GM12878 (cell line): ENCODE results near the gene RNU11. TPM values are rescaled to one million over a fixed set of nuclear protein-coding genes. Genes with fewer than 3 reads are reported as not detected.

Experiments used
- ATAC-seq: fragments of 200-7000 bp; cut with Tn5 transposase; 3 replicates; pipeline ENCODE4 v1.9.1; 2020; ENCODE audit warnings: mild to moderate bottlenecking, moderate library complexity
- BruUV-seq: library from RNA; stranded (reverse); fragments of 400-500 nt; replicated peaks from 2 replicates; lab custom pipeline; 2021; lab: Mats Ljungman, UMichigan
- CTCF ChIA-PET: fragments of 300-600 bp; sonication (Branson Sonifier 250); formaldehyde crosslinking; extraction: SDS; loops from one replicate; lab custom pipeline; 2021; ENCODE audit warnings: inconsistent platforms; lab: Yijun Ruan, JAX
- POLR2A ChIA-PET: fragments of 350-600 bp; formaldehyde crosslinking; extraction: SDS; loops from one replicate; lab custom pipeline; 2021; ENCODE audit warnings: inconsistent platforms; lab: Charles Lee
- RAD21 ChIA-PET: fragments of 300-600 bp; sonication (Branson Sonifier 250); formaldehyde crosslinking; loops from one replicate; lab custom pipeline; 2023; ENCODE audit warnings: antibody characterized with exemption; ENCODE audit not compliant: unreplicated experiment; lab: Charles Lee
- SMC1A ChIA-PET: fragments of 300-600 bp; sonication (Branson Sonifier 250); formaldehyde crosslinking; loops from one replicate; lab custom pipeline; 2023; ENCODE audit not compliant: unreplicated experiment, uncharacterized antibody; lab: Charles Lee
- DNase-seq: peaks from one replicate; pipeline ENCODE4 v3.0.0-alpha.2; 2011; ENCODE audit warnings: low read depth, low spot score
- FAIRE-seq: peaks from 3 replicates; lab custom pipeline; 2011; peaks lifted over from hg19 to GRCh38; lab: Jason Lieb, UNC
- H2AFZ ChIP-seq: 2 replicates; pipeline ENCODE4 v1.6.0; 2011; ENCODE audit warnings: low read depth, low read length, control low read depth; ENCODE audit not compliant: control insufficient read depth
- H3K27ac ChIP-seq: 2 replicates; pipeline ENCODE4 v1.5.1; 2011; ENCODE audit warnings: control low read depth; ENCODE audit not compliant: control insufficient read depth, insufficient read depth
- H3K27me3 ChIP-seq, 2 experiments: replicated peaks in 1 of 2; 2 replicates each; pipeline versions ENCODE4 v1.6.0 to v1.6.1; 2011; ENCODE audit warnings: low read length in 1 of 2; ENCODE audit not compliant: control insufficient read depth in 2 of 2, insufficient read depth in 2 of 2
- H3K36me3 ChIP-seq, 2 experiments: 2 replicates each; pipeline ENCODE4 v1.5.1; 2011; ENCODE audit warnings: low read length in 1 of 2; ENCODE audit not compliant: control insufficient read depth in 2 of 2, insufficient read depth in 2 of 2
- H3K4me1 ChIP-seq: 2 replicates; pipeline ENCODE4 v1.6.1; 2011; ENCODE audit warnings: mild to moderate bottlenecking, low read length, moderate library complexity, mixed read lengths; ENCODE audit not compliant: control insufficient read depth, insufficient read depth
- H3K4me2 ChIP-seq: 2 replicates; pipeline ENCODE4 v1.6.0; 2011; ENCODE audit warnings: control low read depth; ENCODE audit not compliant: control insufficient read depth, insufficient read depth
- H3K4me3 ChIP-seq: fragments of 200-600 bp; sonication (generic); 2 replicates; pipeline ENCODE4 v1.5.1; 2016
- H3K79me2 ChIP-seq: 2 replicates; pipeline ENCODE4 v1.6.0; 2011; ENCODE audit warnings: low read length; ENCODE audit not compliant: control insufficient read depth, insufficient read depth
- H3K9ac ChIP-seq: 2 replicates; pipeline ENCODE4 v1.8.0; 2011; ENCODE audit warnings: low read length, control low read depth, mixed read lengths; ENCODE audit not compliant: control insufficient read depth, insufficient read depth
- H3K9me3 ChIP-seq: replicated peaks from 3 replicates; pipeline ENCODE4 v1.5.1; 2011; ENCODE audit warnings: mild to moderate bottlenecking, low read length; ENCODE audit not compliant: control insufficient read depth, insufficient read depth
- H4K20me1 ChIP-seq: 2 replicates; pipeline ENCODE4 v1.6.0; 2011; ENCODE audit not compliant: control insufficient read depth, insufficient read depth
- ATF7 ChIP-seq: fragments of 450-650 bp; IDR thresholded peaks from 2 replicates; pipeline ENCODE4 v1.6.1; 2016; ENCODE audit warnings: low read depth, mild to moderate bottlenecking
- CEBPB ChIP-seq, 2 experiments: fragments of 150-350 bp in 1 of 2; IDR thresholded peaks; 2 replicates each; pipeline ENCODE4 v1.6.1; 2012 to 2014; ENCODE audit warnings: low read depth in 2 of 2, low read length in 2 of 2, borderline replicate concordance in 1 of 2, inconsistent platforms in 1 of 2
- CHD2 ChIP-seq: IDR thresholded peaks from 2 replicates; pipeline ENCODE4 v1.6.1; 2011; ENCODE audit warnings: low read depth, low read length, improper control_type of control experiment, borderline replicate concordance
- EP300 ChIP-seq, 2 experiments: fragments of 150-350 bp in 1 of 2; IDR thresholded peaks; 2 replicates each; pipeline ENCODE4 v1.6.1; 2011 to 2012; ENCODE audit warnings: low read depth in 2 of 2, low read length in 2 of 2, borderline replicate concordance in 1 of 2, improper control_type of control experiment in 1 of 2, inconsistent platforms in 1 of 2; ENCODE audit not compliant: control insufficient read depth in 1 of 2
- ETV6 ChIP-seq, 2 experiments: fragments of 450-650 bp in 1 of 2; IDR thresholded peaks in 1 of 2; conservative IDR thresholded peaks in 1 of 2; 2 replicates each; pipeline ENCODE4 v1.6.1; 2014; ENCODE audit warnings: antibody characterized with exemption in 1 of 2, borderline replicate concordance in 1 of 2, low read depth in 1 of 2, mild to moderate bottlenecking in 1 of 2, moderate library complexity in 1 of 2
- IKZF1 ChIP-seq: fragments of 450-650 bp; conservative IDR thresholded peaks from 2 replicates; pipeline ENCODE4 v1.6.1; 2017; ENCODE audit warnings: antibody characterized with exemption, mild to moderate bottlenecking
- MLLT1 ChIP-seq: fragments of 450-650 bp; IDR thresholded peaks from 2 replicates; pipeline ENCODE4 v1.6.1; 2016; ENCODE audit warnings: mild to moderate bottlenecking
- MTA2 ChIP-seq: fragments of 450-650 bp; IDR thresholded peaks from 2 replicates; pipeline ENCODE4 v1.6.1; 2016; ENCODE audit warnings: low read depth, mild to moderate bottlenecking, moderate library complexity
- NBN ChIP-seq: fragments of 450-650 bp; IDR thresholded peaks from 2 replicates; pipeline ENCODE4 v1.6.1; 2016
- PAX8 ChIP-seq: fragments of 450-650 bp; IDR thresholded peaks from 2 replicates; pipeline ENCODE4 v1.6.1; 2017; ENCODE audit warnings: mild to moderate bottlenecking, moderate library complexity
- ZNF207 ChIP-seq: fragments of 450-650 bp; IDR thresholded peaks from 2 replicates; pipeline ENCODE4 v1.6.1; 2014; ENCODE audit warnings: antibody characterized with exemption, mild to moderate bottlenecking, borderline replicate concordance
- ZZZ3 ChIP-seq: IDR thresholded peaks from 2 replicates; pipeline ENCODE4 v1.6.1; 2011; ENCODE audit warnings: low read depth; ENCODE audit not compliant: control insufficient read depth, insufficient read length
- WGBS: methylation state at CpG from one replicate; pipeline ENCODE4 v1.1.6; 2016; ENCODE audit warnings: low lambda C conversion rate; ENCODE audit not compliant: insufficient replicate concordance, insufficient coverage; ENCODE audit errors: missing lambda C conversion rate; 5-methylcytosine and 5-hydroxymethylcytosine counted together
- in situ Hi-C: fragments of 300-500 bp; cut with MboI; formaldehyde crosslinking; loops from 9 replicates; pipeline ENCODE4 v1.14.3; 2018; ENCODE audit warnings: mixed read lengths
- intact Hi-C: fragments of 100-400 bp; cut with micrococcal nuclease; formaldehyde crosslinking; loops from one replicate; pipeline ENCODE4 v1.14.2; 2022; ENCODE audit not compliant: unreplicated experiment
- polyA plus RNA-seq, 11 experiments: library from polyadenylated mRNA; depleted of rRNA in 4 of 11; unstranded in 6 of 11; stranded (reverse) in 5 of 11; fragments of >200 nt; fragmentation: Nextera tagmentation in 4 of 11; fragmentation: Illumina TruSeq in 1 of 11; extraction: Ambion mirVana in 4 of 11; extraction: Trizol in 1 of 11; gene quantifications; 1 replicate in 1 of 11; 2 replicates in 10 of 11; pipeline versions ENCODE4 v1.2.1 to v1.2.3, GENCODE V29; 2011 to 2016; ENCODE audit warnings: inconsistent platforms in 2 of 11, missing spikeins in 2 of 11, low read depth in 1 of 11
- total RNA-seq, 4 experiments: library from RNA; depleted of rRNA in 3 of 4; stranded (reverse); fragments of >200 nt in 3 of 4; fragmentation: Illumina TruSeq in 1 of 4; extraction: Trizol in 1 of 4; gene quantifications; 2 replicates each; pipeline versions ENCODE4 v1.2.1 to v1.2.3, GENCODE V29; 2013 to 2021
- TF ChIP-seq, protein P1 (sequence below): IDR thresholded peaks from 2 replicates; pipeline ENCODE4 v1.6.1; 2012; ENCODE audit warnings: low read depth, low read length, improper control_type of control experiment
- TF ChIP-seq, protein P2 (sequence below): fragments of 450-650 bp; IDR thresholded peaks from 2 replicates; pipeline ENCODE4 v1.6.1; 2017; ENCODE audit warnings: mild to moderate bottlenecking

Gene RNU11
- total and polyA plus RNA-seq, 10 of the 15 experiments (the other 5 are each of a cell fraction or from before 2014, with no cell fraction given): under 0.01 TPM; not detected in 9

GRCh38 chr1:28613175-28613574, 35.2 kb upstream of the RNU11 start:
- H4K20me1 ChIP-seq: no peaks in the 10 kb centered on the region
- ChIA-PET POLR2A (interaction anchor here (0.5 kb wide), 1 partner anchor 218 kb away, joined by 5 read pairs; no protein-coding TSS in a partner anchor), RAD21 (no interaction called here), CTCF (no interaction called here), SMC1A (no interaction called here)
- H3K36me3 ChIP-seq: peaks cover 3 to 5% of the 10 kb centered on the region in 2 experiments; a peak in 2 of 4 replicates
- no peak overlapping the region for H3K4me2 ChIP-seq
- H3K9ac ChIP-seq: no peak overlapping the region
- no peaks in the 10 kb centered on the region for H3K27me3 ChIP-seq
- no peak overlapping the region for H3K4me3 ChIP-seq
- TF ChIP-seq CHD2 (no peak), CEBPB (IDR thresholded peaks at IDR 0.05; ENCODE audit: borderline replicate concordance in 1 of 2, low read depth in 2 of 2, low read length in 2 of 2) (no peak), IKZF1 (no peak), EP300 (IDR thresholded peaks at IDR 0.05; ENCODE audit: borderline replicate concordance in 1 of 2, control insufficient read depth in 1 of 2, low read depth in 2 of 2, low read length in 2 of 2) (no peak), PAX8 (no peak), ZZZ3 (no peak), MLLT1 (no peak), NBN (no peak), ETV6 (conservative IDR thresholded peaks at IDR 0.05 in 1 of 2, IDR thresholded peaks at IDR 0.05 in 1 of 2; ENCODE audit: borderline replicate concordance in 1 of 2, low read depth in 1 of 2) (no peak), MTA2 (no peak), ZNF207 (no peak), ATF7 (no peak)
- TF ChIP-seq, protein P1, sequence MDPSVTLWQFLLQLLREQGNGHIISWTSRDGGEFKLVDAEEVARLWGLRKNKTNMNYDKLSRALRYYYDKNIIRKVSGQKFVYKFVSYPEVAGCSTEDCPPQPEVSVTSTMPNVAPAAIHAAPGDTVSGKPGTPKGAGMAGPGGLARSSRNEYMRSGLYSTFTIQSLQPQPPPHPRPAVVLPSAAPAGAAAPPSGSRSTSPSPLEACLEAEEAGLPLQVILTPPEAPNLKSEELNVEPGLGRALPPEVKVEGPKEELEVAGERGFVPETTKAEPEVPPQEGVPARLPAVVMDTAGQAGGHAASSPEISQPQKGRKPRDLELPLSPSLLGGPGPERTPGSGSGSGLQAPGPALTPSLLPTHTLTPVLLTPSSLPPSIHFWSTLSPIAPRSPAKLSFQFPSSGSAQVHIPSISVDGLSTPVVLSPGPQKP: no peak
- TF ChIP-seq, protein P2, sequence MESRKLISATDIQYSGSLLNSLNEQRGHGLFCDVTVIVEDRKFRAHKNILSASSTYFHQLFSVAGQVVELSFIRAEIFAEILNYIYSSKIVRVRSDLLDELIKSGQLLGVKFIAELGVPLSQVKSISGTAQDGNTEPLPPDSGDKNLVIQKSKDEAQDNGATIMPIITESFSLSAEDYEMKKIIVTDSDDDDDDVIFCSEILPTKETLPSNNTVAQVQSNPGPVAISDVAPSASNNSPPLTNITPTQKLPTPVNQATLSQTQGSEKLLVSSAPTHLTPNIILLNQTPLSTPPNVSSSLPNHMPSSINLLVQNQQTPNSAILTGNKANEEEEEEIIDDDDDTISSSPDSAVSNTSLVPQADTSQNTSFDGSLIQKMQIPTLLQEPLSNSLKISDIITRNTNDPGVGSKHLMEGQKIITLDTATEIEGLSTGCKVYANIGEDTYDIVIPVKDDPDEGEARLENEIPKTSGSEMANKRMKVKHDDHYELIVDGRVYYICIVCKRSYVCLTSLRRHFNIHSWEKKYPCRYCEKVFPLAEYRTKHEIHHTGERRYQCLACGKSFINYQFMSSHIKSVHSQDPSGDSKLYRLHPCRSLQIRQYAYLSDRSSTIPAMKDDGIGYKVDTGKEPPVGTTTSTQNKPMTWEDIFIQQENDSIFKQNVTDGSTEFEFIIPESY: no peak
- WGBS: 85% methylated on average over 5 of the region's 5 CpGs
- no peak for DNase-seq
- no TSS peak for BruUV-seq
- H3K4me1 ChIP-seq: no peaks in the 10 kb centered on the region
- in situ Hi-C loops: no loop called here
- FAIRE-seq: no peak
- H3K79me2 ChIP-seq: no peaks in the 10 kb centered on the region
- no peak for ATAC-seq
- no peak overlapping the region for H2AFZ ChIP-seq
- no peak overlapping the region for H3K27ac ChIP-seq
- intact Hi-C loops: no loop called here
- no peaks in the 10 kb centered on the region for H3K9me3 ChIP-seq
